Left hindlimb (tissue), 1 donor: ENCODE measurements around the gene SLC23A2.

Experiments
- DNase-seq: peaks from one replicate; pipeline ENCODE4 v3.0.0-alpha.2; 2018

The SLC23A2 gene

GRCh38 chr20:4837760-4838159, 163.6 kb downstream of the SLC23A2 start:
- no peak for DNase-seq

- no peak for DNase-seq
These were observed 164.4 kb downstream of the SLC23A2 start for GRCh38 chr20:4836935-4837334.

- DNase-seq: no peak
These were observed 164.8 kb downstream of the SLC23A2 start for GRCh38 chr20:4836473-4836872.

- DNase-seq: peak; percentile 91
These were observed 165.8 kb downstream of the SLC23A2 start for GRCh38 chr20:4835244-4836177.

GRCh38 chr20:4833074-4833728, 168.1 kb downstream of the SLC23A2 start:
- peak; percentile 63 for DNase-seq

- no peak for DNase-seq
These were observed 168.8 kb downstream of the SLC23A2 start for GRCh38 chr20:4832469-4832868.

GRCh38 chr20:4830696-4831095, 170.6 kb downstream of the SLC23A2 start:
- DNase-seq: no peak

GRCh38 chr20:4830259-4830658, 171.1 kb downstream of the SLC23A2 start:
- DNase-seq: no peak

- DNase-seq: no peak
These were observed 171.6 kb downstream of the SLC23A2 start for GRCh38 chr20:4829514-4830215.

- DNase-seq: no peak
These were observed 172.3 kb downstream of the SLC23A2 start for GRCh38 chr20:4828830-4829513.

GRCh38 chr20:4821590-4821989, 179.7 kb downstream of the SLC23A2 start:
- DNase-seq: no peak

- DNase-seq: peak; percentile 84
These were observed 180.3 kb downstream of the SLC23A2 start for GRCh38 chr20:4820806-4821518.

GRCh38 chr20:4819901-4820300, 181.4 kb downstream of the SLC23A2 start:
- DNase-seq: no peak

GRCh38 chr20:4817230-4817671, 184.1 kb downstream of the SLC23A2 start:
- no peak for DNase-seq

GRCh38 chr20:4815628-4816027, 185.7 kb downstream of the SLC23A2 start:
- DNase-seq: no peak

GRCh38 chr20:4814696-4815252, 186.5 kb downstream of the SLC23A2 start:
- no peak for DNase-seq

GRCh38 chr20:4813863-4814695, 187.2 kb downstream of the SLC23A2 start:
- peak; percentile 41 for DNase-seq

- peak; percentile 48 for DNase-seq
These were observed 188.0 kb downstream of the SLC23A2 start for GRCh38 chr20:4813076-4813862.

- no peak for DNase-seq
These were observed 188.7 kb downstream of the SLC23A2 start for GRCh38 chr20:4812641-4813075.

GRCh38 chr20:4812216-4812615, 189.1 kb downstream of the SLC23A2 start:
- DNase-seq: no peak
